GM13976 (cell line): ENCODE data around the gene AMOTL1.

Experiments used
- DNase-seq: peaks from one replicate; pipeline ENCODE4 v3.0.0; 2012; ENCODE audit warnings: low spot score
- in situ Hi-C: fragments of 300-500 bp; cut with MboI; formaldehyde crosslinking; loops from one replicate; pipeline ENCODE4 v1.12.0; 2022; ENCODE audit warnings: low sequenced_read_pairs, mixed read lengths, inconsistent platforms; ENCODE audit not compliant: unreplicated experiment
- TF ChIP-seq, protein P1 (sequence below): IDR thresholded peaks from 2 replicates; pipeline ENCODE4 v1.5.1; 2012; ENCODE audit warnings: borderline replicate concordance, mild to moderate bottlenecking; ENCODE audit not compliant: insufficient read depth; ENCODE audit errors: extremely low read depth, missing control alignments, control extremely low read depth

The AMOTL1 gene

DNA sequence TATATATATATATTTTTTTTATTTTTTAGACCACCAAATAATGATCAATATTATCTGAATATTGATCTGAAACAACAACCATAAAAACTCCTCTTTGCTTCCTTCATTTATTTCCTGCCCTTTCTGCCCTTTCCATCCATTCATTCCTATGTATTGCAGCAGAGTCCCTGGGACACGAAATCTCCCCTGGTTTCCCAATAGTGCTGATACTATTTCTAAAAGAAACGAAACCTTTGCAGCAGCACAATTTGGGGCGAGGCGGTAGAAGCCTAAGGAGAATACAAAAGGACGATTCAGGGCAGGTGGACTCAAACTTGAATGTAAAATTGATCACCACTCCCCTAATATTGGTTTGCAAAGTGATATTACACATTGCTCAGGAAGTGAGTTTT, 16.9 kb upstream of the AMOTL1 start:
- TF ChIP-seq, protein P1, sequence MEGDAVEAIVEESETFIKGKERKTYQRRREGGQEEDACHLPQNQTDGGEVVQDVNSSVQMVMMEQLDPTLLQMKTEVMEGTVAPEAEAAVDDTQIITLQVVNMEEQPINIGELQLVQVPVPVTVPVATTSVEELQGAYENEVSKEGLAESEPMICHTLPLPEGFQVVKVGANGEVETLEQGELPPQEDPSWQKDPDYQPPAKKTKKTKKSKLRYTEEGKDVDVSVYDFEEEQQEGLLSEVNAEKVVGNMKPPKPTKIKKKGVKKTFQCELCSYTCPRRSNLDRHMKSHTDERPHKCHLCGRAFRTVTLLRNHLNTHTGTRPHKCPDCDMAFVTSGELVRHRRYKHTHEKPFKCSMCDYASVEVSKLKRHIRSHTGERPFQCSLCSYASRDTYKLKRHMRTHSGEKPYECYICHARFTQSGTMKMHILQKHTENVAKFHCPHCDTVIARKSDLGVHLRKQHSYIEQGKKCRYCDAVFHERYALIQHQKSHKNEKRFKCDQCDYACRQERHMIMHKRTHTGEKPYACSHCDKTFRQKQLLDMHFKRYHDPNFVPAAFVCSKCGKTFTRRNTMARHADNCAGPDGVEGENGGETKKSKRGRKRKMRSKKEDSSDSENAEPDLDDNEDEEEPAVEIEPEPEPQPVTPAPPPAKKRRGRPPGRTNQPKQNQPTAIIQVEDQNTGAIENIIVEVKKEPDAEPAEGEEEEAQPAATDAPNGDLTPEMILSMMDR = no peak
- DNase-seq = no peak
- in situ Hi-C loops = no loop called here

DNA sequence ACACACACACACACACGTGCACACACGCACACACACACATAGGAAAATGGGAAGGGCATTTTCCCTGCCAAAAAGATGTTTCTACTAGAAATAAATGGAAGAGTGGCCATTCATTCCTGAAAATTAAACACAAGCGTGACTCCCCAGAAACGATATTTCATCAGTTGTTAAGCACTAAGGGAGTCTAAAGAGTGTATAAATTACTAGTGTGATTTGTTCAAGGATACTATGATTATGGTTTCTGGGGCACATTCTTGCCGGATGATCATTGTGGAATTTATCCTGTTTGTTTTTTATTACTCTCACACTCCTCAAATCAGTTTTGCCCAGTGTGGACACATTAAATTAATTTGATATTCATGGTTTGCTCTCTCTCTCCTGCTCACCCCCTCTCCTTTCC, 16.4 kb upstream of the AMOTL1 start:
- no peak for DNase-seq
- TF ChIP-seq, protein P1 = no peak
- in situ Hi-C loops = no loop called here

DNA sequence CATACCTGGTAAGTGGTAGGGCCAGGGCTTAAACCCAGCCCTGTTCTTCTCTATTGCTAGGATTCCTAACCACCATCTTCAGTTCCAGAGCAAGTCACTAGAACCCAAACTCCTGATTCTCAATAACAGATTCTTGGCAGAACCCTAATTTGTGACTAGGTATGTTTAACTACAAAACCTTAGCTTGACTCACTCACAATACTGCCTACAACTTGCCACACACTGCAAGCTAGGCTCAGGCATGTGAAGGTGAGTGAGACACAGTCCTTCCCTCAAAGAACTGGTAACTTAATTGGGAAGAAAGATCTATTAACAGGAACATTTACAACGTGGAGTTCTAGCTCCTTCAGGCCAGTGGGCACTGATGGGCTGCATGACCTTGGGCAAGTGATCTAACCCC, 14.5 kb upstream of the AMOTL1 start:
- TF ChIP-seq, protein P1 = no peak
- in situ Hi-C loops = no loop called here
- DNase-seq = no peak

DNA sequence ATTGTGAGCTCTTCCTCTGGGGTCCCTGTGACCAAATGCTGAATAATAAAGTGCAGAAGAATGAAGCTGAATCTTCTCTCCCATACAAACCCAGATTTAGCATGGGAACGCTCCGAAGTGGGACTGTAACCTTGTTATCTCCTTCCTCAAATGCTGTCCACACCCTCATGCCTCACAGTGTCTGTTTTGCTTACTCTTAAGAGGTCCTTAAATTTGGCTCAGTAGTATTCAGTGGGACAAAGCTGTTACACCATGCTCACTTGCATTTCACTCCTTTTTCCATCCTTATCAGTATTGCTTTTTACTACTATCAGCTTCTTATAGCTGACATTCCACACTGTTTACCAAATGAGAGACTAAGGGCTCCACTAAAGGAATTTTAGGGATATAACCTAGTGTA, 13.8 kb upstream of the AMOTL1 start:
- in situ Hi-C loops = no loop called here
- no peak for DNase-seq
- TF ChIP-seq, protein P1 = no peak

DNA sequence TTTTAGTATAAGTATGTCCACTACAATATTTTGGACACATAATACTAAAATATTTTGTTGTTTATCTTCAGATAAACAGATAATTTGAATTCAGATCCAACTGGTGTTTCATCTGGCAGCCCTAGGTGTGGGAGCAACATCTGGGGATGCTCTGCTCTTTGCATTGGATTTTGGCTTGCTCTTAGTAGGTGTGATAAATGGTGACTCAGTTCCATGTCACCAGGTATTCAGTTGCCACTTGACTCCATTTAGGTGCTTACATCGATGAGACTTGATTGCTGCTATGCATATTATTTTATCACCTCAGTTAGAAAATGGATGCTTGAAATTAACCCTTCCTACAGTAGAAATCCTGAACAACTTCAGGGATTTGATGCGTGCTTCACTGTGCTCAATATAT, 13.3 kb upstream of the AMOTL1 start:
- no peak for DNase-seq
- in situ Hi-C loops = no loop called here
- TF ChIP-seq, protein P1 = no peak

DNA sequence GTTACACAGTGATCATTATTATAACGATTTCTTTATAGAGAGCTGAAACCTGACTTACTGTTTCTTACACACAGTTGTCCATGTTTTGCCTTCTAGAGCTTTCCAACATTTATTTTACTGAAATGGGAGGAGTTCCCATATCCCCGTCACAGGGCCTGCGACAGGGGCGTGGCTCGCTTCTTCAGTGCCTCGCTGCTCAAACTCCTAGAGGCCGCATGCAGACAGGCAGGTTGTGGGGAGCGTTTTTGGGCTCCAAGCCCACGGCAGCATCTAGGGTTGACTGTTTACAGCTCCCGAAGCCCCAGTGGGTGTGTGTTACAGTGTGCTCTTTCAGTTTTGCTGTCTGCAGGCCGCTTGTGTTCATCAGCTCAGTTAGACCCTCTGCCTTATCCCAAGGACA, 12.7 kb upstream of the AMOTL1 start:
- in situ Hi-C loops = no loop called here

DNA sequence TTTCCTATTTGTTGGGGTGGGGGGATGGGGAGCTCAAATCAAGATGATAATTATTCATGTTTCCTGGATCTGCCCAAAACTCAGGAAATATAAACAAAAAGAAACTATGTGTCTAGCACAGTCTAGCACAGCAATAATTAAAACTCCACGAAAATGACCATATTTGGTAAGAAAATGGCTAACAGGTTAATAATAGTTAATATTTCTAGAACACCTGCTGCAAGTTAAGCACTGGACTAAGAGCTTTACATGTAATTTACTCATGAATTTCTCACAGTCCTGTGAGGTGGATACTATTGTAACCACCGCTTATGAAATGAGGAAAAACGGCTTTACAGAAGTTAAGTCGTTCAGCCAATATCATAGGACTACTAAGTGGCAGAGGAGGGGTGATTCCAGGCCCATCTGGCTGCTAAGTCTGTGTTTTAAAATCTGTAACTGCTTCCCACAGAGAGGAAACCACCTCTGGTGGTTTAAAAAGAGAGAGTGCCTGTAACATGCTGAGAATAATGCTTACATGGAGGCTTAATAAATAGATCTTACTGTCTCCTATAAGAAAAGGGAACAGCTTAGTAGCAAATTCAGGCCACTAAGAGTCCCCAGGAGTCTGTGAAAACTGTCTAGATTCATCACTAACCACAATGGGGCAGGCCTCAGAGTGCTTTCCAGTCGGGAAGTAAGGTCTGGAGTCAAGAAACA, 11.0 kb upstream of the AMOTL1 start:
- DNase-seq = no peak
- TF ChIP-seq, protein P1 = no peak
- in situ Hi-C loops = no loop called here

More for the DNA sequence above, 12.7 kb upstream of the AMOTL1 start:
- DNase-seq = no peak
- TF ChIP-seq, protein P1 = no peak
